NCI-H1417 (cell line): Measurements from ENCODE around the gene RSRC2.
"Not testable (repeated sequence)": the region's sequence is repeated elsewhere in the genome, so short reads cannot be mapped to it uniquely, and the experiment has no call there.

Experiments
- DNase-seq, 3 experiments: peaks; one replicate each; lab custom pipeline; 2025; lab: John Stamatoyannopoulos, UW

RSRC2 gene, protein sequence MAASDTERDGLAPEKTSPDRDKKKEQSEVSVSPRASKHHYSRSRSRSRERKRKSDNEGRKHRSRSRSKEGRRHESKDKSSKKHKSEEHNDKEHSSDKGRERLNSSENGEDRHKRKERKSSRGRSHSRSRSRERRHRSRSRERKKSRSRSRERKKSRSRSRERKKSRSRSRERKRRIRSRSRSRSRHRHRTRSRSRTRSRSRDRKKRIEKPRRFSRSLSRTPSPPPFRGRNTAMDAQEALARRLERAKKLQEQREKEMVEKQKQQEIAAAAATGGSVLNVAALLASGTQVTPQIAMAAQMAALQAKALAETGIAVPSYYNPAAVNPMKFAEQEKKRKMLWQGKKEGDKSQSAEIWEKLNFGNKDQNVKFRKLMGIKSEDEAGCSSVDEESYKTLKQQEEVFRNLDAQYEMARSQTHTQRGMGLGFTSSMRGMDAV

DNA sequence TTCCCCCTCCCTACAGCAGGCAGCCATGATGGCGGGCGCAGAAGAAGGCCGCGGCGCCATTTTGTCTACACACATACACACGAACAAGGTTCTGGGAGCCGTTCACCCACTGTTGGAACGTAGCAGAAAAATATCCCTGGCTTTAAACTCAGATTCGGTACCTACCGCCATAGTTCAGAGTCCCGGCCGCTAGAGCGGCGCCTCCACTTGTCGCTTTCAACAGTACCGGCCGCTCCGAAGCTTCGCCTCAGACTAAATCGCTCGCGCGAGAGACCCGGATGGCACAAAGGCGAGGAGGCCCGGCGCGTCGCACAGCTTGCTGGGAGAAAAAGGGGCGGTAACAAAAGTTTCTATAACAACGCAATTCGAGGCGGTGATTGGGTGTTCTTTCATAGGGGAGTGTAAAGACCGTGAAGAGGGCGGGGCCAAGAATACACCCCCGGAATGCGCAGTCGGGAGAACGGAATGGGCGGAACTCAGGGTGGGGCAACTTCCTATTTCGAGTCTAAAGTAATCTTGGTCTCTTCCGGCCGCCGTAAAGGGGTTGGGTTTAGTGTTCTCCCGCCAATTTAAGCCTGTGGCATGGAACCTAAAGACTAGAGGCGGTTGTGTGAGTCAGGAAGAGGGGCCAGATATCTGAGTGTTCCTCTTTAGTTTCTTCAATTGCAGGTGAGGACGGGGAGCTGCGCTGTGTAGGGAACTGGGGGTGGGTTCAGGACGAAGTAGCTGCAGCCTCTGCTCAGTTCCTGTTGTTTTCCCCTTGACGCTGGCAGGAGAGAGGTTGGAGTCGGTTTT lies at the start of gene RSRC2, which contains the start of gene KNTC1:
RSRC2 (minus strand) TSS at position 254 of the 795 bp plus-strand sequence; CDS start at position 171, 83 bp downstream.
KNTC1 (plus strand) TSS at position 567 of the 795 bp plus-strand sequence. CDS start 2,815 bp downstream, outside the sequence.
- DNase-seq: peak; percentile 100

DNA sequence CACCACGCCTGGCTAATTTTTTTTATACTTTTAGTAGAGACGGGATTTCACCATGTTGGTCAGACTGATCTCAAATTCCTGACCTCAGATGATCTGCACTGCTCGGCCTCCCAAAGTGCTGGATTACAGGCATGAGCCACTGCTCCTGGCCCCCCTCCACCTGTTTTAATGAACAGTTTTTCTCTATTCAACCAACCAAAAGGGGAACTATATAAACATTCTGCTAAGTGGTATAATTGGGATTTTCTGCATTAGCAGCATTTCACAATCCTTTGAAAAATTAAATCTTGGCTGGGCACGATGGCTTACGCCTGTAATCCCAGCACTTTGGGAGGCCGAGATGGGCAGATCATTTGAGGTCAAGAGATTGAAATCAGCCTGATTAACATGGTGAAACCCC lies 45.1 kb upstream of the RSRC2 start:
- DNase-seq: no peak

DNA sequence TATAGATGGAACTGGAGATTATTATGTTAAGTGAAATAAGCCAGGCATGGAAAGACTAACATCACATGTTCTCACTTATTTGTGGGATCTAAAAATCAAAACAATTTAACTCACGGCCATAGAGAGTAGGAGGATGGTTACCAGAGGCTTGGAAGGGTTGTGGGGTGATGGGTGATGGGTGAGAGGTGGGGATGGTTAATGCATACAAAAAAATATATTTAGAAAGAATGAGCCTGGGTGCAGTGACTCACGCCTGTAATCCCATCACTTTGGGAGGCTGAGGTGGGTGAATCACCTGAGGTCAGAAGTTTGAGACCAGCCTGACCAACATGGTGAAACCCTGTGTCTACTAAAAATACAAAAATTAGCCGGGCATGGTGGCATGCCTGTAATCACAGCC lies 43.3 kb upstream of the RSRC2 start:
- DNase-seq: not testable (repeated sequence)

DNA sequence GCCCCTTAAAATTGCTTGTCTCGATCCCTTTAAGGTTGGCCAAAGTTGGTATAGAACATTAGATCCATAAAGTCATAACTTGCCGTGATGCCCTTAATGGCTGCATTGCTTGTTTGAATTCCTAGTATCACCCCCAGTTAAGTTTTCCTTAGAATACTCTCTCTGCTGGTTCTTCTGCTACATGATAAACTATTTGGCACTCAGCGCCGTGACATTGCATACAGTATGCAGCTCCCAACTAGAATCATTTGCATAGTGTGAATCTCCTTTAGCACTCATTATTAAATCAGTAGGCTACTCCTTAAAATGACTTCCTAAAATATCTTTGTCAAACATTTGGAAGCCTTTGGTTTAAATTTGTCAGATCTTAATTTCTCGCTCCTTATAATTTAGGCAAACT lies 42.6 kb upstream of the RSRC2 start:
- no peak for DNase-seq

DNA sequence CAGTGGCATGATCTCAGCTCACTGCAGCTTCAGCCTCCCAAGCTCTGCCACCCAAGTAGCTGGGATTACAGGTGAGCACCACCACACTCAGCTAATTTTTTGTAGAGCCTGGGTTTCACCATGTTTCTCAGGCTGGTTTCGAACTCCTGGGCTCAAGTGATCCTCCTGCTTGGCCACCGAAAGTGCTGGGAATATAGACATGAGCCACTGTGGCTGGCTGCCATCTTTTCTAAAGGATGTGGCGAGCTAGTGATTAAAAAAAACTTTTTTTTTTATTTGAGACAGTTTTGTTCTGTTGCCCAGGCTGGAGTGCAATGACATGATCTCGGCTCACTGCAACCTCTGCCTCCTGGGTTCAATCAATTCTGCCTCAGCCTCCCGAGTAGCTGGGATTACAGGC lies 40.1 kb upstream of the RSRC2 start:
- DNase-seq: not testable (repeated sequence)

DNA sequence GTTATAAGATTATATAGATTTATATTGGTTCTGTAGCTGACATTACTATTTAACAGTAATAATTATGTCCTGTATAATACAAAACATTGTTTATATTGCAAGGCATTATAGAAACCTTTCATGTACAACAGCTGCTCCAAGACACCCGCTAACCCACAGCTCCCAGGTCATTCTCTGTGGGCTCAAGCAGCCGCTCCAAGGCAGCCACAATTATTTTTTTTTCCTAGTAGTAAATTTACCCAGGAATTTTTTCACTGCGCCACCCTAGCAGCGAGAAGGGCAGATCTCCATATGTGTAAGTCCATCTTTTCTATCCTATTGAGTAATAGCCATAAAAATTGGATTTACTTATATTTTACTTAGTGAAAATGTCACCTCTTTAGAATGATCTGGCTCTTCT lies 36.6 kb upstream of the RSRC2 start:
- no peak for DNase-seq

DNA sequence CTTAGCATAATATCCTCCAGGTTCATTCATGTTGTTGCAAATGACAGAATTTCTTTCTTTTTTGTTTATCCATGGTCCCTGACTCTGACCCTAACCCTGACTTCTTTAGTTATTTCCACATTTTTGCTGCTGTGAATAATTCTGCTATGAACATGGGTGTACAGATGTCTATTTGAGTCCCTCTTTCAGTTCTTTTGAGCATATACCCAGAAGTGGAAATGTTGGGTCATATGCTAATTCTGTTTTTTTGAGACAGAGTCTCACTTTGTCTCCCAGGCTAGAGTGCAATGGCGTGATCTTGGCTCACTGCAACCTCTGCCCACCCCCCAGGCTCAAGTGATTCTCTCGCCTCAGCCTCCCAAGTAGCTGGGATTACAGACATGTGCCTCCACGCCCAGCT lies 33.4 kb upstream of the RSRC2 start:
- no peak for DNase-seq

DNA sequence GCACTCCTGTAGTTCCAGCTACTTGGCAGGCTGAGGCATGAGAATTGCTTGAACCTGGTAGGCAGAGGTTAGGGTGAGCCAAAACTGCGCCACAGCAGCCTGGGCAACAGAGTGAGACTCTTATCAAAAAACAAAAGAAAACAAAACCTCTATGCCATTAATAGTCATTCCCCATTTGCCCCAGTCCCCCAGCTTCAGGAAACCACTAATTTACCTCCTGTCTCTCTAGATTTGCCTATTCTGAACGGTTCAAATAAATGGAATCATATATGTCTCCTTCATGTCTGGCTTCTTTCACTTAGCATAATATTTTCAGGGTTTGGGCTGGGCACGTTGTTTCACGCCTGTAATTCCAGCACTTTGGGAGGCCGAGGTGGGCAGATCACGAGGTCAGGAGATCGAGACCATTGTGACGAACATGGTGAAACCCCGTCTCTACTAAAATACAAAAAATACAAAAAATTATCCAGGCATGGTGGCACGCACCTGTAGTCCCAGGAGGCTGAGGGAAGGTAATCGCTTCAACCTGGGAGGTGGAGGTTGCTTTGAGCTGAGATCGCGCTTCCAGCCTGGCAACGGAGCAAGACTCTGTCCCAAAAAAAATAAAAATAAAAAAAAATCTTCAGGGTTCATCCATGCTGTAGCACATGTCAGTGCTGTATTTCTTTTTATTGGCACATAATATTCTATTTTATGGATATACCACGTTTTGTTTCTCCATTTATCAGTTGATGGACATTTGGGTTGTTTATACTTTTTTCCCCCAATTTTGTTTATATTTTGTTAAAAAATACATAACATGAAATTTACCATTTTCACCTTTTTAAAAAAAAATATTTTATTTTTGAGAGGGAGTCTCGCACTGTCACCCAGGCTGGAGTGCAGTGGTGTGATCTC lies 32.3 kb upstream of the RSRC2 start:
- DNase-seq: no peak

DNA sequence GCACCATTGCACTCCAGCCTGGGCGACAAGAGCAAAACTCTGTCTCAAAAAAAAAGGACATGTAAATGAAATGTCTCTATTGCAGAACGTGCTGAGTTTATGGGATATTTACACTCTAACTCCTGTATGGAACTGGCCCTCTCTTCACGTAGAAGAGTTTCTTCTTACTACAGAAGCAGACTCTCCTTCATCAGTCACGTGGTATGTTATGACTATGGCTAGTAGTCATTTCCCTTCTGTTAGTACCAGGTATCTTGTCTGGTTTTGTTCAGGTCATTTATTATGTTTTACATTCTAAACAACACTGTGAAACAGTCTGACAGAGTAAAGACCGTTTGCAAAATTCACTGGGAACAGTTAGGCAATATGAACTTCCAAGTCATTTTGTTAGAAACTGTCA lies 20.6 kb upstream of the RSRC2 start:
- no peak for DNase-seq

DNA sequence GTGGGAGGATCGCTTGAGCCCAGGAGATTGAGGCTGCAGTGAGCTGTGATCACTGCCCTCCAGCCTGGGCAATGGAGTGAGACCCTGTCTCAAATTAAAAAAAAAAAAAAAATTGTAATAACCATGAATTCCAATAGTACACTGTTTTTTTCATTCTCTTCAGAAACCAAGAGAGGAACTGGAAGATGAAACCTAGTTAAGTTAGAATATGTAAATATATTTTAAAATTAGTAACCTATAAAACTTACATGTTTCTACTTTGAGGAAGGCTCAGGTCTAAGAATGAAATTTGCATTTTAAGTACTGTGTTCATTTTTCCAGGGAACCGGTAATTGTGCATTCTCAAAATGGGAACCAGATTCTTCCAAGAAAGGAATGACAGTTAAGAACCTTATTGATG lies 19.1 kb upstream of the RSRC2 start:
- DNase-seq: no peak

DNA sequence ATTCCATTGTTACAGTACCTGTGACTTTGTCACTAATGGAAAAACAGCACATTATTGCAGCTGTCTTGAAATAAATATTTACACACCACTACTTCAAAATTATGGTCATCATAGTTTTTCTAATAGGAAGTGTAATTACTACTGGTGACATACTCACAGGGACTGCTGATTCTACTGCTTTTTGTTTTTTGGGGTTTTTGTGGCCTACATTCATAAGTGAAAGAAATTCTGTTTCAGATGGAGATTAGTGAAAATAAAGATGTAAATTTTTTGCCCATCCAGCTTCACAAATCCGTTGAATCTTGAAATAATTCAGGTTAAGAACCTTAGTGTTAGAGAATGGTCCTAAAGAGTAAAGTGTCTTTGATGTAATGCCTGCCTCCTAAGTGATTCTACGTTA lies 17.8 kb upstream of the RSRC2 start:
- no peak for DNase-seq

DNA sequence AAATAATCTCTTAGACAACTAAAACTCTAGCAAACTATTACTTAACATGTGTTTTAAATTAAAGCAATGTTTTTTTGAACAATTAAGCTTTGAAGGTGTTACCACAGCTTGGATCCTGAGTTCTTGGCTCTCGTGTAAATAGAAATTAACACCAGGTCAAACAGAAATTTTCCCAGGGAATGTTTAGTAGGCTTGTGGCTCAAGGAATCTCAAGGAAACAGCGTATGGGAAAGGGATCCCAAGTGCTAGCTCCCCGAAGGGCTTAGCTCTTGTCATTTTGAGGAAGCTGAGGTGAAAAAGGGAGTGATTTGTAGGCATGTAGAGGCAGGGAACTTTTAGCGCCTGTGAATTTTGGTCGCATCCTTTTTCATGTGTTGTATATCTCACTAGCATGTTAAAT lies 11.8 kb upstream of the RSRC2 start:
- DNase-seq: no peak

DNA sequence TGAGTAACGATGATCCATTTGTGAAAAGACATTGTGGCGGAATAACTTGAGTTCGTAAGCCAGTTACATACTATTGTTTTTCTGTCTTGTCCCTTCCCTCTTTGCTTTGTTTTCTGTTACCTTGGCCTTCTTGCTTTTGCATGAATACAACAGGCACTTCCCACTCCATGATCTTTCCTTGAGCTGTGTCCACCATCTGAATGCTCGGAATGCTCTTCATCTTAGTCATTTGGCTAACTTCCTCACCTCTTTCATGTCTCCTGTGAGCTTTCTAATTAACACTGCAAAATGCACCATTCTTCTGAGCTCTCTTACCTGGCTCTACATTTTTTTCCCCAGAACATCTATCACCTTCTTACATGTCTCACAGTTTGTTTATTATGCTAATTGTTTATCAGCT lies 10.3 kb upstream of the RSRC2 start:
- no peak for DNase-seq

DNA sequence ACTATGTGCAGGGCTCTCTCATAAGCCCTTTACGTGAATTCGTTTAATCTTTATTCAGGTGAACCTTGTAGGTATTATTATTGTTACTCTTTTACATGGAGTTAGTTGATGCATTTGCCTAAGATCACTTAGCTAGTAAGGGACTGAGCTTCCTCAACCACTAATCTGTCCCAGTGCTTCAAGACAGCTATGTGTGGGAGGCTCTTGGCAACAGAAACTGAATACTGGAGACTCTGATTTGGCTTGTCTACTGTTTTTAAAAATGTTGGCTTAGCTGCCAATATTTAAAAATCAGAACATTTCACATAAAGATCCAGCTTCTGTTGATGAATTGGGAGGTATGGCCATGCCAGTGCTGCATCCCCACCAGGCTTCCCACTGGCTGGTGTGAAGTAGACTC lies 7.1 kb upstream of the RSRC2 start:
- DNase-seq: no peak

DNA sequence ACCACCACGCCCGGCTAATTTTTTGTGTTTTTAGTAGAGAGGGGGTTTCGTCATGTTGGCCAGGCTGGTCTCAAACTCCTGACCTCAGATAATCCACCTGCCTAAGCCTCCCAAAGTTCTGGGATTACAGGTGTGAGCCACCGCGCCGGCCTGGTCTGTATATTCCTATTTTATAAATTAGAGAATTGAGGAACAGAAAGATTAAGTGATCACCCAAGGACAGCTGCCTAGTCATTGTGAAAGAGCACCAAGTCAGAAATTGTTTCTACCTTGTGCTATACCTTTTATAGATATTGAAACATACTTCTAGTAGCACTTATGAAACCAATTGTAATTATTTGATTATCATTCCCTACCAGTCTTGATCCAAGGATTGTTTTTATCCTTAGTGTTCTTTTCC lies 2.3 kb upstream of the RSRC2 start:
- DNase-seq: no peak

DNA sequence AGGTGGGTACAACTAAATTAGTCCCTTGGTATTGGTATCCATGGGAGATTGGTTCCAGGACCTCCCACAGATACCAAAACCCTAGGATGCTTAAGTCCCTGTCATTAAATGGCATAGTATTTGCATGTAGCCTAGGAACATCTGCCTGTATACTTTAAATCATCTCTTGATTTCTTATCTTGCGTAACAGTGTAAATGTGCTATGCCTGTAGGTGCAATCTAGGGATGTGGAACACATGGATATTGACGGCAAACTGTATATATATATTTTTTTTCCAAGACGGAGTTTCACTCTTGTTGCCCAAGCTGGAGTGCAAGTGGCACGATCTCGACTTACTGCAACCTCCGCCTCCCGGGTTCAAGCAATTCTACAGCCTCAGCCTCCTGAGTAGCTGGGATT lies 1.8 kb upstream of the RSRC2 start:
- no peak for DNase-seq

DNA sequence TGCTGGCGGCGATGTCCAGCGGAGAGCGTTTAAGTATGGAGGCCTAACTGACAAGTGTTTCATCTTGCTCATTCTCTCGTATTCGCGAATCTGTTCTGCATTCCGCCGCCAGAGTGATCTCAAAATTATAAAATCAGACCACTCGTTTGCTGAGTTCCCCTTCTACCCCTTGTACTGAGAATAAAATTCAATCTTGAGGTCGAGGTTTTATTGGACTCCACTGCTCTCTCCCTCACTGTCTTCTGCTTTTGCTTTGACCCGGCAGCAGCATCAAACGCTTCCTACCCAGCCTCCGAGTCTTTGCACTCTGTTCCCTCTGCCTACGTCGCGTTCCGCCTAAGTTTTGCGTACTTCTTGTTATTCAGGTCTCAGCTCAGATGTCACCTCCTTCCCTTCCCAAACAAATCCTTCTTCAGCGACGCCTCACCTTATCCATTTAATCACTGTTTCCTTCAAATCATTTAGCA lies 775 bp upstream of the RSRC2 start:
- DNase-seq: peak in 1 of 3 experiments; percentile 83

DNA sequence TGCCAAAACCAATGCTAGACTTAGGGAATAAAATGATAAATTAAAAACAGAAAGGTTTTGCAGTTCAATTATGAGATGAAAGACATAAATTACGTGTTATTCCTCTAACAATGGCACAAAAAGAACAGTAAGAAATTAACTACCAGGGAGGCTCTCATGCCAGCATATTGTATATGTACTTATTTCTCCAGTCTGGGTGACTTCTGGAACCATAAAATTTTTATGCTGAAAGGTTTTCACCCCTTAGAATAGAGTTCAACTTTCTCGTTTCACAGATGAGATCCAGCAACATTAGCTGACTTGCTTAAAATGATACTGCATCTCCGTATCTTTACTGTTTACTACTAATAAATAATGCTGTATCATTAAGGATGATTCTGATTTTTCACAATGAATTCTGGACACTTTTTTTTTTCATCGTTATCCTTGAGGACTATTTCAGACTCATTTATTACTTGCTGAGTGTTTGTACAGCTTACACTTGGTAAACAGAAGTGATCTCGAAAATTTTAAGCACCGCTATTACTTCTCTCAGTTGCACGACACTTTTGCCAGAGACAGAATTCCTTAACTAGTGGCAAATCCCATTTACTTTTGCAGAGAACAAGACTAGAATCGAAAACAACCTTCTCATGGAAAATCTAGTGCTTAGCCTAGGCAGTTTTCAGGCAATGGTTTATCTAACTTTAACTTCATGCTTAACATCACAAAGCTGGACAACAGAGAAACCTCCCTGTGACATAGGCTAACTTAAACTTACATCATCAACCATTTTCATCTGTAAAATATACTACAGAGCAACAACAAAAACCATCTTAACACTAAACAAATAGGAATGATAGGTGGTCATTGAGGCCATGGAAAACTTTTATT lies 2.7 kb downstream of the RSRC2 start:
- DNase-seq: peak in 1 of 3 experiments; percentile 20

DNA sequence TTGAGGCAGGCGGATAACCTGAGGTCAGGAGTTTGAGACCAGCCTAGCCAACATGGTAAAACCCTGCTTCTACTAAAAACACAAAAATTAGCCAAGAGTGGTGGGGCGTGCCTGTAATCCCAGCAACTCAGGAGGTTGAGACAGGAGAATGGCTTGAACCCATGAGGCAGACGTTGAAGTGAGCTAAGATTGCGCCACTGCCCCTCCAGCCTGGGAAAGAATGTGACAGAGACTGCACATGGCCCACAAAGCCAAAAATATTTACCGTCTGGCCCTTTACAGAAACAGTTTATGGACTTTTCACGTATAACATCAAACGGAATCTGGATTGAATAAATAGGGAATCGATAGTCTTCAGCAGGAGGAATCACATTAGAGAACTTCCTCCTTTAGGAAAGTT lies 3.5 kb downstream of the RSRC2 start:
- no peak for DNase-seq

DNA sequence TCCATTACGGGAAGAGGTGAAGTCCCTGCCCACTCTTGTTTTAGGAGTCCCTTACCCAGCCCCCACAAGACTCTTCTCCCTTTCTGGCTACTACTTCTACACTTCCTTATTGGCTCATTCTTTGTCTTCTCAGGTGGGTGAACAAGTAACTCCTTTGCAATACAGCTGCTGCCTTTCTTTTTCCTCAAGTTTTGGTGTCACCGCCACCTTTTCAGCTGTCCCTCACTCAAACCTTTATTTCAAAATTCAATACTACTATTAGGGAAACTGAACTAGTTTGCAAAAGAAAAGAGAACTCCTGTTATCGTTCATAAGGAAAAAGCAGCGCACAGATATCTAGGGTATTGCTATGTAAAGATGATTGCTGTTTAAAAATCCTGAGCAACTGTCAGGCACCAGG lies 6.1 kb downstream of the RSRC2 start:
- no peak for DNase-seq

DNA sequence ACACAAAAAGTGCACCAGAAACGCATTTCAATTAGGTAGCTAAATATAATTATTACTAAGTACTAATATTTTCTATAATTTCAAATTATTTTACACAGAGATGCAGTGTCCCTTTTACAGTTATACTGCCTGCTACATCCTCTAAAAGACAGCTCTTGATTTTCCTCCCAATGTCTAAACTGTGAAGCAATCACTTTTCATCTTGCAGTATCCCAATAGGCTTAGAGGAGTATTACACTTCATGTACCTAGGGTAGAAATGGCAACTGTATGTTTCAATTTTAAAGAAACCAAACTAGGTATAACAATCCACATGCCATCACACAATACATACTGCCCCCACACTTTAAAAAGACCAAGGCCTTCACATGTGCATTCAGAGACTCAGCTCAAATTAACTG lies 7.3 kb downstream of the RSRC2 start:
- DNase-seq: no peak
